GM19193 (cell line): ENCODE data around the gene BMERB1.

Source experiments
- POLR2A ChIP-seq: IDR thresholded peaks from 4 replicates; pipeline ENCODE4 v1.6.1; 2011; ENCODE audit not compliant: insufficient read depth, insufficient read length; ENCODE audit errors: extremely low read depth

Gene BMERB1

DNA sequence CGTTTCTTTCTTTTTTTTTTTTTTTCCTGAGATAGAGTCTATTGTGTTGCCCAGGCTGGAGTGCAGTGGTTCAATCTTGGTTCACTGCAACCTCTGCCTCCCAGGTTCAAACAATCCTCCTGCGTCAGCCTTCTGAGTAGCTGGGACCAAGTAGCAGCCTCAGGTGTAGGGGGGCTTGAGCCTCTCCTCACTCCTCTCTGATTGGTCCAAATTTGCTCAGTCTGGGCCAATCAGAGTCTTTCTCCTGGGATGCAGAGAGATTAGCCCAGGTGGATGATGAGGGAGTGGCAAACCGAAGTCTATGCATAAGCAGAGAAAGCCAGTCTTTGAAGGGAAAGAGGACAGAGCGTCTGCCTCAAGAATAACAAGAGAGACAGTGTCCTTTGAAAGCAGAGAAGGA is 99.0 kb downstream of the BMERB1 start:
- no peak for TF ChIP-seq POLR2A

DNA sequence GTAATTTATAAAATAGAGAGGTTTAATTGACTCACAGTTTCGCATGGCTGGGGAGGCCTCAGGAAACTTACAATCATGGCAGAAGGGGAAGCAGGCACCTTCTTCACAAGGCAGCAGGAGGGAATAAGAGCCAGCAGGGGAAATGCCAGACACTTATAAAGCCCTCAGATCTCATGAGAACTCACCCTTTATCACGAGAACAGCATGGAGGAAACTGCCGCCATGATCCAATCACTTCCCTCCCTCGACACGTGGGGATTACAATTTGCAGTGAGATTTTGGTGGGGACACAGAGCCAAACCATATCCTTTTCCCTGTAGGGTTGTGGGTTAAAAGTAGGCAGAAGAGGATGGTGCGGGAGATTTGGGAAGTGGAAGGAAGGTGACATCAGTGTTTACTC is 101.4 kb downstream of the BMERB1 start:
- no peak for TF ChIP-seq POLR2A

DNA sequence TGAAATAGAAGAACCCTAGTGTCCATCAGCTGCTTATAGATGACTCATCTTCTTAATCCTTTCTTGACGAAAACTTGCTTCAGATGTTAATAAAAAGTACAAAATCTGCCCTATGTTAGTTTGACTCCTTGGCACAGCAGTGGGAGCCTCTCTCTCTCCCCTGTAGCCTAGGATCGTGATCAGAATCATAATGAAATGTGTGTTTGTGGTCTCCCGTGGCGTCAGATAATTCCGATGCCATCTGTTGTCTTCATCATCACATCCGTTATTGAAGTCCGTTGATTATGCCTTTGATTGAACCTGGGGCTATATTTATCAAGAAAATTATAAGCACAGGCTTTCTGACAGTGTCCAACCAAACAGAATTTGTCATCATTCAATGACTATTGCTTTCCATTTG is 102.5 kb downstream of the BMERB1 start:
- TF ChIP-seq POLR2A, result no peak

DNA sequence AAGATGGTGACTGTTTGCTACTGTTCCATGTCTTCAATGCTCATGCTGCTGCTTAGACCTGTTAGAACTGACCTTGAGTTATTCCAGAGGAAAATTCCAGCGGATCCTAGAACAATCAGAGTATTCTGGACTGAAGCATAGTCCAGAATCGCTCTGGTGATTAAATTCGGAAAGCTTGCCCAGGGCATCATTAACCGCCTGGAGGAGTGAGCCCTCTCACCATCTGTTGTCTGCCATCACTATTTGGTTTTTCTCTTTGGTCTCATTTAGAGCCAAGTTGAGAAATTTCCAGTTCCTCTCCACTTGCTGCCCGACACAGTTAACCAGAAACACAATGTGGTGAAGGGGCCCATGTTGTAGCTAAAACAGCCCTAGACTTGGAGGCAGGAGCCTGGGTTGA is 104.1 kb downstream of the BMERB1 start:
- no peak for TF ChIP-seq POLR2A

DNA sequence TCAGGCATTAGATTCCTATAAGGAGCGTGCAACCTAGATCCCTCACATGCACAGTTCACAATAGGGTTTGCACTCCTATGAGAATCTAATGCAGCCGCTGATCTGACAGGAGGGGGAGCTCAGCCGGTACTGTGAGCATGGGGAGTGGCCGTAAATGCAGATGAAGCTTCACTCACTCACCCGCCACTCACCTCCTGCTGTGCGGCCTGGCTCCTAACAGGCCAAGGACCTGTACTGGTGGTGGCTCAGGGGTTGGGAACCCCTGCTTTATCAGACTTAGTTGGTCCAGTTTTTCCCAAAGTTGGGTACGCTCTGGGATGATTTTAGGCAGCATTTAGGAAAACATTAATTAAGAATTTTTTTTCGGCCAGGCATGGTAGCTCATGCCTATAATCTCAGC is 104.8 kb downstream of the BMERB1 start:
- TF ChIP-seq POLR2A, result no peak

DNA sequence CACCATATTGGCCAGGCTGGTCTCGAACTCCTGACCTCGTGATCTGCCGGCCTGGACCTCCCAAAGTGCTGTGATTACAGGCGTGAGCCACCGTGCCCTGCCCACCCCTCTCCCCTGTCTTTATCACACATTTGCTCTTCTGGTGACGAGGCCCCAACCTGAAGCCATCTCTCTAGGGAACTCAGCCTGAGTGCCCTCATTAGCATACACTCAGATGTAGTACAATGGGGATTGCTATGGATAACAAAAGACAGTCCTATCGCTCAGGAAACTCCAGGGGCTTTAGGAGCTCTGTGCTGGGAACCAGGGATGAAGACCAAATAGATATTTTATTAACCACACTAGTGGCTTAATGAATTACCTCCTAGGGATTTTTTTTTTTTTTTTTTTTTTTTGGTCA is 107.9 kb downstream of the BMERB1 start:
- no peak for TF ChIP-seq POLR2A

DNA sequence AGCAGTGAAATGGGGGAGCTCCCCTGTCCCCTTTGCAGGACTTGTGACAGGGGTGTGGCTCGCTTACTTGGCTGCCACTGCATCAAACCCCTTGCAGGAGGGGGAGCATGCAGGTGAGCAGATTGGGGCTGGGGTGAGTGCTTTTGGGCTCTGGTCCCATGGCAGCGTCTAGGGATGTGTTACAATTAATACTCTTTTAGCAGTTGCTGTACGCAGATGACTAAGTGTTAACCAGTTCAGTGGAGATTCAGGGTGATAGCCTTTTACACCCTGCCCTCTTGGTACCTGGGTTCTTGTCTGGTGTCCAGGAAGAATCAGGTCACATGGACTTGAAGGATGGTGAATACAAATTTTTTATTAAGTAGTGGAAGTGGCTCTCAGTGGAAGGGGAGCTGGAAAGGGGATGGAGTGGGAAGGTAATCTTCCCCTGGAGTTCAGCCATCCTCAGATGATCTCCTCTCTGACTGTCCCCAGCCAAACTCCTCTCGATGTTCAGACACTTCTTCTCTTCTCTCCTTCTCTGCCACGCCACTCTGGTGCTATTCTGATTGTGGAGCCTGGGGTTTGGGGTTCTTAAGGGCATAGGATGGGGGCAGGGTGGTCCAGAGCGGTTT is 108.5 kb downstream of the BMERB1 start:
- TF ChIP-seq POLR2A, result no peak

DNA sequence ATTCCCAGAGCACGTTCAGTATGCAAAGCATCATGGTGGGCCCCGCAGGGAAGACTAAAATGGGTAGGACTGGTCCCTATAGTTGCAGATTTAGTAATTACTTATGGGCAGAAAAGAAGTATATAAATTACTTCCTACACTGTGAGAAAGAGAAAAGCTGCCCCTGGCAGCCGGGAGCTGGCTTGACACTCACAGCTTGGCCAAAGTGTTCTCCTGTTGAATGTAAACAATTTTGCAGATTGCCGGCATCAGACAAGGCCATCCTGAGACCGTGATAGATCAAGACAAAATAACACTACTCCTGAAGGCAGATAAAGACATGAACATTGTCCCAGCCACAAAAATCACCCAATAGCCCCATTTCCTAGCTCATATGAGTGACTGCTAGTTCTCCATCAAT is 110.0 kb downstream of the BMERB1 start:
- no peak for TF ChIP-seq POLR2A

DNA sequence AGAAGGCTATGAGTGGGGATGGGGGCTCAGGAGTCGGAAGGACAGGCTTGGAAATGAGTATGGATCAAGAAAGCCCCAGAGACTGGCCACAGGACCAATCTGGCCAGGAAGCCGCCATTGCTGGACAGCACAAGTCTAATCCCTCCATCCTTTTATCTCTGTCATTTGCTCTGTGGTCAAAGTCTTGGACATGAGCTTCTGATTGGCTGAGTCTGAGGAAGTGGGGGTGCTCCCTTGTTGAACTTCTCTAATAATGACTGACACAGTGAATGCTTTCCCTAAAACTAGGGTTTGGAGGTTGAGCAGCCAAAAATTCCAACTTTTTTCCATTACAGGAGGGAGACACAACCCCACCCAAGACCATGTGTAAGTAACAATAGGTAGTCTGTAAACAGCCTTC is 111.2 kb downstream of the BMERB1 start:
- TF ChIP-seq POLR2A, result no peak

DNA sequence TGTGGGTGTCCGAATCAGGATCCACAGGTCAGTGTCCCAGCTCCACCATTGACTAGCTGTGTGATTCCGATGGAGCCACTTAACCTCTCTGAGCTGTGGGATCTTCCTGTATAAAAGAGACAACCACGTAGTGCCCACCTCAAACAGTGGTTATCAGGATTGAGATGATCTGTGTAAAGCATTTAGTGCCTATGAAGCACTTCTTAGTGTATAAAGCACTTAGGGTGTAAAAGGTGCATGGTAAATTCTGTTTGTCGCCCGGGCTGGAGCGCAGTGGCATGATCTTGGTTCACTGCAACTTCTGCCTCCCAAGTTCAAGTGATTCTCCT is 113.3 kb downstream of the BMERB1 start:
- TF ChIP-seq POLR2A, result no peak

DNA sequence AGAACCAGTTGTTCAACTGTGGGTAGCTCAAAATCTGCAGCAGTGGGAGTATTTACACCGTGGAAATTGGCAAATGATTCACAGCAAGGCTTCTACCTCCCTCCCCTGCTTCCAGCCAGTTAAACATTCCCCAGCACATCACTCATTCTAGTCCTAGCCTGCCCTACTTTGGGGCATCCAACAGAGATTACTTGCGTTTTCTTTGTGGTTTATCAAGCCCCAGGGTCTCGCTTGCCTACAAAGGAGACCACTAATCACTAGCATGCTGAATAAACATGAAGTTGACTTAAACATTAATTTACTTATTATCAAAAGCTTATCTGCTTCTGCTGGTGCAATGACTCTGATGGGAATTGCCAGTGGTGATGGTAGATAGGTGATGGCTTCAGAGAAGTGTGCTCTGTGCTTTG is 114.1 kb downstream of the BMERB1 start:
- TF ChIP-seq POLR2A, result no peak

DNA sequence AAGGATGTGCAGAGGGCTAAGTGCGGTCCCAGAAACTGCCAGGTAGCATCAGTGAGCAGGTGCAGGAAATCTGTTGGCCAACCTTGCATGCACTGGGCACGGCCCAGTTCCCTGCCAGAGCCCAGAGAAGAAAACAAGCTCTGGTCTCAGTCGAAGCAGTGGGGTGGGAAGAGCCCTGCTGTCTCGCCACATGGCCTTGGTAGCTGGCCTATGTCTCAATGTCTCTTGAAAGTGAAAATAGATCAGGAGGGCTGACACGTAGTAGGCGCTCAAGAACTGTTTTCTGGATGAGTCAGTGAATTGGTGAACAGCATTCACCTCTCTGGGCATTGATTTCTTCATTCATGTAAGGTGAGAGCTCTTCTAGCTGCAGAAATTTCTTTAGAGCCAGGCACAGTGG is 118.1 kb downstream of the BMERB1 start:
- no peak for TF ChIP-seq POLR2A

DNA sequence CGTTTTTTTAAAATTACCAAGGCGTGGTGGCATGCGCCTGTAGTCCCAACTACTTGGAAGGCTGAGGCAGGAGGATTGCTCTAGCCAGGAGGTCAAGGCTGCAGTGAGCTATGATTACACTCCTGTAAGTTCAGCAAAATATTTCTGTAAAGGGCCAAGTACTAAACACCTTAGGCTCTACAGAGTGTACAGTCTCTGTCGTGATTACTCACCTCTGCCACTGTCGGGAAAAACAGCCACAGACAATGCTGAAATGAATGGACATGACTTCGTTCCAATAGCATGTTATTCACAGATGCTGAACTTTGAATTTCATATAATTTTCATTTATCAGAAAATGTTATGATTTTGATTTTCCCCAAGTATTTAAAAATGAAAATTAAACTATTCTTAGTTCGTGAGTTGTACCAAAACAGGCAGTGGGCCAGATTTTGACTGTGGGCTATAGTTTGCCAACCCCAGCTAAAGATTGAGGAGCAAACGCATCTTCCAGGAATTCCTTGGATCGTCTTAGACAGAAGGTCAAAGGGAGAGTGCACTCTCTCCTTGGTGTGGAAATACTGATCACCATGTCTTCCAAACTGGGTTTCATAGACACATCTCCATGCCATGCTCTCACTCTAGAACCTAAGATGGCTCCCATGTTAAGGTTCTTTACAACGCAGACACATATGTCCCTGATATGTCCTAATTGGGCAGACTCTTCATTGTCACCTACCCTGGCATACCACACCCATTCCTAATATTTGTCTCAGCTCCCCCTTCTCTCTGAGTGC is 119.1 kb downstream of the BMERB1 start:
- TF ChIP-seq POLR2A, result no peak

DNA sequence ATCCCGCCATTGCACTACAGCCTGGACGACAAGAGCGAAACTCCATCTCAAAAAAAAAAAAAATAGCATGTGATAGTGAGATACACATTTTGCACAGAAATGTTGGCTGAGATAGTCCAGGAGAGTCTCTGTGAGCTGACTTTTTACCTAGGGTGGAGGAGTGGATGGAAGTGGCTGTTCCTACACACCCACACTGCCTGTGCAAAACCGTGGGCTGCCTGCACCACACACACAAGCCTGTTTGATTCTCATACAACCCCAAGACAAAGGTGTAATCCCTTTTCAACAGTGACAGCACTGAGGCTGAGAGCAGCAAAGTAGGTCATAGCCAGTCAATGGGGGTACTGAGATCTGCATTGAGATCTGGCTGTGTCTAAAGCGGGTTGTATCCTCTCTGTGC is 121.7 kb downstream of the BMERB1 start:
- no peak for TF ChIP-seq POLR2A

DNA sequence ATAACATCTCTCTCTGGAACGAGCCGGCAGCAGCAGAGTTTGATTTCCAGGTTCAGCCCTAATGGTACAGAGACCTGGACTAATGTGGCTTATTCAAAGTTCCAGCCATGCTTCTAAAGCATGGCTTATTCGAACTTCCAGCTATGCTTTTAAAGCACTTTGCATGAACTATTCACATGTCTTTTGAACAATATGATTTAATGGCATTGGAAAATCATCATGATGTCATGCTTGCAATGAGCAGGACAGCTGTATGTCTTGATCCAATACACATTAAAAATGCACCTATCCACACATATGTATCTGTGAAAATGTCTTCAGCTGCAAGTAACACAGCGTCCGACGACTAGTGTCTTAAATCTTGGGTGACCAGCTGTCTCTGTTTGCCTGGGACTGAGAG is 122.9 kb downstream of the BMERB1 start:
- TF ChIP-seq POLR2A, result no peak

DNA sequence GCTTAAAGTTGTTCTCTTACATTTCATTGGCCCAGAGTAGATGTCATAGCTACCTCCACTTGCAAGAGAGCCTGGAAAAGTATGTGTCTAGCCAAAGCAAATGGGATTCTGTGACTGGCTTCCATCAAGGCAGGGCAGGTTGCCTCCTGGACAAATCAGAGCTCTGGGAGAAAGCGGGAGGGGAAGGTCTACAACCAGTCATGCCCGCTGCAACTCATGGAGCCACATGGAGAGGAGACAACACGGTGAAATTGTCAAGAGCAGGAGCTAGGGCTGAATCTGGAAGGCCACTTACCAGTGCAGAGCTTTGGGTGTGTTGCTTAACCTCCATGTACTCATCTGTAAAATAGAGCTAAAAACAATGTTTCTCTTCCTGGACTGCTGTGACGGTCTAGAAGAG is 124.8 kb downstream of the BMERB1 start:
- no peak for TF ChIP-seq POLR2A
